ENCODE results near the gene ZNF142. TPM values are rescaled to one million over a fixed set of nuclear protein-coding genes. Genes with fewer than 3 reads are reported as not detected.

Gene ZNF142
- total and polyA plus RNA-seq, 2 of the 4 experiments (the other 2 are of a cell fraction) = 4.3 to 9.7 TPM

DNA sequence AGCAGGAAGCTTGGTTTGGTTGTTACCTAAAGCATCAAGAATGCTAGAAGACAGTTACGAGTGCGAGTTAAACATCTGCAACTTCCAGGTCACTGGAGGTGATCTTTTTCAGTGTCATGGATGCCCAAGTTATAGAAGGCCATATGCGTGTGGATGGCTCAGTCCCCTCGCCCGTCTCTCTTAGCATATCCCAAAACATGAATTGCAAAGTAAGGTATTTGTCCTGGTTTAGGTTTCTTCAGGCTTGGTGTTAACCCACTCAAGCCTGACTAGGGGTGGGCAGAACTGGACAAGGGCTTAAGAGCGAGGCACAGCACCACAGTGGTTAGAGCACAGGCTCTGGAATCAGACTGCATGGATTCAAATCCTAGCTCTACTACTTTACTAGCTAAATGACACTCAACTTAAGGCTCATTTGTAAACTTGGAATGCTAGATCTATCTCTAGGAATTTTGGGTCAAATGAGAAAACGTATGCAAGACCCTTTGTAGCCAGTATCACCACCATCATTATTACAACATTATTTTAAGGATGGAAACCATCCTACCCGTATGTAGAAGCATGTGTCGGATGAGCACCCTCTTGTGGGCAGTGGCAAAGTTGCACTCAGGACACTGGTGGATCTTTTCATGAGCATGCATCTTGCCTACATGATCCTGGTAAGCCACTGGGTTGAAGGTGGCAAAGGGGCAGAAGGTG, 11.2 kb downstream of the ZNF142 start:
- ATAC-seq (ENCODE audit: low read depth) (peak; percentile 96), DNase-seq (peak; percentile 70)
- Histone ChIP-seq H3K56ac (ENCODE audit: extremely low read depth, insufficient read depth, low read length) (no peak overlapping the region), H3K18ac (ENCODE audit: low read depth, low read length) (no peak overlapping the region), H3K27me3 (ENCODE audit: control insufficient read depth, insufficient read depth, low read length) (no peaks in the 10 kb centered on the region), H3K79me1 (ENCODE audit: low read depth in 1 of 2, low read length in 2 of 2) (peaks cover 7 to 16% of the 10 kb centered on the region in 2 experiments; a peak in 3 of 4 replicates), H3K4me3 (ENCODE audit: insufficient read depth, low read depth, low read length) (no peak overlapping the region), H2AK5ac (ENCODE audit: low read depth, low read length) (no peak overlapping the region), H2BK5ac (ENCODE audit: low read depth, low read length, poor library complexity, severe bottlenecking) (no peak overlapping the region), H3K4me1 (ENCODE audit: control insufficient read depth, insufficient read depth, low read length) (no peaks in the 10 kb centered on the region), H3K23ac (ENCODE audit: low read depth, low read length) (no peak overlapping the region), H2BK120ac (ENCODE audit: low read depth, low read length) (no peak overlapping the region), H3K4me2 (ENCODE audit: low read depth, low read length) (no peak overlapping the region), H3K9me1 (ENCODE audit: insufficient read depth, low read length) (no peaks in the 10 kb centered on the region), H3K14ac (replicated peaks; ENCODE audit: low read depth, low read length) (no peak overlapping the region), H2AK9ac (replicated peaks; ENCODE audit: low read depth, low read length, poor library complexity) (no peak overlapping the region), H3K36me3 (ENCODE audit: control insufficient read depth, insufficient read depth, low read length) (peaks cover 65% of the 10 kb centered on the region), H3K9me3 (ENCODE audit: control insufficient read depth, insufficient read depth, low read length) (no peaks in the 10 kb centered on the region), H2BK20ac (ENCODE audit: low read depth, low read length) (no peak overlapping the region), H4K5ac (ENCODE audit: low read depth, low read length) (no peak overlapping the region), H3K27ac (ENCODE audit: insufficient read depth, low read length) (no peak overlapping the region), H3K9ac (ENCODE audit: low read depth, low read length) (no peak overlapping the region), H4K91ac (ENCODE audit: insufficient read depth, low read depth, low read length) (no peak overlapping the region), H2AFZ (replicated peaks; ENCODE audit: low read length, poor library complexity) (no peak overlapping the region), H4K8ac (ENCODE audit: low read depth in 2 of 2, low read length in 2 of 2) (no peak overlapping the region), H2BK15ac (ENCODE audit: low read depth, low read length) (no peak overlapping the region), H3K4ac (ENCODE audit: low read depth, low read length) (no peak overlapping the region), H4K20me1 (ENCODE audit: insufficient read depth, low read length) (peaks cover 3% of the 10 kb centered on the region)
- POLR2A ChIA-PET (ENCODE audit: unreplicated experiment) = no interaction called here
- intact Hi-C loops (cut with micrococcal nuclease) = loop anchor here (1.0 to 10.0 kb wide), 5 partner anchors 79 to 356 kb away; partner anchors contain the start of gene TMBIM1
- TF ChIP-seq CEBPB (IDR thresholded peaks at IDR 0.05; ENCODE audit: low read depth, low read length) (peak; percentile 7; the same call in 1 of the 2 replicates), CHD1 (IDR thresholded peaks at IDR 0.05; ENCODE audit: low read depth, low read length) (no peak), MAZ (IDR thresholded peaks at IDR 0.05; ENCODE audit: borderline replicate concordance, low read depth, low read length) (no peak), RFX5 (IDR thresholded peaks at IDR 0.05; ENCODE audit: low read depth, low read length) (no peak), BHLHE40 (IDR thresholded peaks at IDR 0.05; ENCODE audit: low read depth, low read length) (no peak), RCOR1 (IDR thresholded peaks at IDR 0.05; ENCODE audit: insufficient replicate concordance, low read length) (no peak), NFE2L2 (IDR thresholded peaks at IDR 0.05; ENCODE audit: low read depth, low read length) (no peak), SMC3 (IDR thresholded peaks at IDR 0.05; ENCODE audit: low read depth, low read length) (peak; percentile 83), FOS (IDR thresholded peaks at IDR 0.05; ENCODE audit: low read depth, low read length) (no peak), MAFK (IDR thresholded peaks at IDR 0.05; ENCODE audit: low read depth, low read length) (no peak), POLR2A (IDR thresholded peaks at IDR 0.05; ENCODE audit: low read depth, low read length) (no peak), RAD21 (IDR thresholded peaks at IDR 0.05; ENCODE audit: low read length) (peak; percentile 84)
- TF ChIP-seq, protein P1, sequence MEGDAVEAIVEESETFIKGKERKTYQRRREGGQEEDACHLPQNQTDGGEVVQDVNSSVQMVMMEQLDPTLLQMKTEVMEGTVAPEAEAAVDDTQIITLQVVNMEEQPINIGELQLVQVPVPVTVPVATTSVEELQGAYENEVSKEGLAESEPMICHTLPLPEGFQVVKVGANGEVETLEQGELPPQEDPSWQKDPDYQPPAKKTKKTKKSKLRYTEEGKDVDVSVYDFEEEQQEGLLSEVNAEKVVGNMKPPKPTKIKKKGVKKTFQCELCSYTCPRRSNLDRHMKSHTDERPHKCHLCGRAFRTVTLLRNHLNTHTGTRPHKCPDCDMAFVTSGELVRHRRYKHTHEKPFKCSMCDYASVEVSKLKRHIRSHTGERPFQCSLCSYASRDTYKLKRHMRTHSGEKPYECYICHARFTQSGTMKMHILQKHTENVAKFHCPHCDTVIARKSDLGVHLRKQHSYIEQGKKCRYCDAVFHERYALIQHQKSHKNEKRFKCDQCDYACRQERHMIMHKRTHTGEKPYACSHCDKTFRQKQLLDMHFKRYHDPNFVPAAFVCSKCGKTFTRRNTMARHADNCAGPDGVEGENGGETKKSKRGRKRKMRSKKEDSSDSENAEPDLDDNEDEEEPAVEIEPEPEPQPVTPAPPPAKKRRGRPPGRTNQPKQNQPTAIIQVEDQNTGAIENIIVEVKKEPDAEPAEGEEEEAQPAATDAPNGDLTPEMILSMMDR (conservative IDR thresholded peaks at IDR 0.05; ENCODE audit: low read depth, low read length) = peak; percentile 83
- WGBS, 2 experiments (ENCODE audit: extremely low coverage in 2 of 2, insufficient read length in 1 of 2) = 73% methylated on average over 3 of the region's 9 CpGs; no CpG with 5 or more reads in 1 of the 2 experiments
- CTCF ChIA-PET = interaction anchor here (0.9 to 1.8 kb wide), 2 partner anchors 11 to 17 kb away, joined by 3 to 4 read pairs; partner anchors contain the start of genes BCS1L and ZNF142
- dilution Hi-C loops (cut with HindIII; ENCODE audit: low sequenced_read_pairs, unreplicated experiment) = no loop called here
- in situ Hi-C loops (cut with MboI; ENCODE audit: low sequenced_read_pairs) = no loop called here
- no TSS peak for BruUV-seq (replicated peaks)
